PC-9 (cell line): ENCODE data around the gene SF3B5. TPM values are rescaled to one million over a fixed set of nuclear protein-coding genes. Genes with fewer than 3 reads are reported as not detected.

Experiments used
- BruUV-seq: library from RNA; stranded (reverse); fragments of 400-500 nt; replicated peaks from 2 replicates; lab custom pipeline; 2021; lab: Mats Ljungman, UMichigan
- CTCF ChIA-PET: fragments of 300-600 bp; sonication (Branson Sonifier 250); formaldehyde crosslinking; loops from one replicate; lab custom pipeline; 2022; ENCODE audit warnings: antibody characterized with exemption; lab: Charles Lee
- POLR2A ChIA-PET: fragments of 300-600 bp; sonication (Branson Sonifier 250); formaldehyde crosslinking; loops from one replicate; lab custom pipeline; 2022; ENCODE audit warnings: antibody characterized with exemption; ENCODE audit not compliant: unreplicated experiment; lab: Charles Lee
- DNase-seq, 2 experiments: peaks; one replicate each; pipeline versions ENCODE4 v3.0.0 to v3.0.0-alpha.2; 2015 to 2022; ENCODE audit warnings: mixed read lengths in 1 of 2
- H2AFZ ChIP-seq: fragments of 200-600 bp; sonication (generic); 2 replicates; pipeline ENCODE4 v1.8.1; 2017; ENCODE audit warnings: antibody characterized with exemption
- H3F3A ChIP-seq: fragments of 200-600 bp; sonication (generic); 2 replicates; pipeline ENCODE4 v1.8.1; 2017; ENCODE audit warnings: antibody characterized with exemption, mild to moderate bottlenecking, low read depth; ENCODE audit not compliant: insufficient read depth
- H3K27ac ChIP-seq: fragments of 200-600 bp; sonication (generic); 2 replicates; pipeline ENCODE4 v1.6.1; 2016; ENCODE audit warnings: mixed run types
- H3K27me3 ChIP-seq: fragments of 200-600 bp; sonication (generic); 2 replicates; pipeline ENCODE4 v1.6.1; 2016; ENCODE audit warnings: low read depth, mixed run types; ENCODE audit not compliant: insufficient read depth
- H3K36me3 ChIP-seq: fragments of 200-600 bp; sonication (generic); 2 replicates; pipeline ENCODE4 v1.6.1; 2016; ENCODE audit warnings: low read depth, mixed run types
- H3K4me1 ChIP-seq: fragments of 200-600 bp; sonication (generic); replicated peaks from 2 replicates; pipeline ENCODE4 v1.6.1; 2016; ENCODE audit warnings: mixed run types; ENCODE audit not compliant: insufficient read depth
- H3K4me2 ChIP-seq: fragments of 200-600 bp; sonication (generic); 2 replicates; pipeline ENCODE4 v1.6.1; 2017; ENCODE audit warnings: mixed run types
- H3K4me3 ChIP-seq: fragments of 200-600 bp; sonication (generic); 2 replicates; pipeline ENCODE4 v1.6.1; 2016; ENCODE audit warnings: mixed run types
- H3K79me2 ChIP-seq: fragments of 200-600 bp; sonication (generic); 2 replicates; pipeline ENCODE4 v1.6.1; 2017; ENCODE audit warnings: low read depth, mixed run types
- H3K9me2 ChIP-seq: fragments of 200-600 bp; sonication (generic); 2 replicates; pipeline ENCODE4 v1.8.1; 2017; ENCODE audit warnings: mild to moderate bottlenecking; ENCODE audit not compliant: insufficient read depth
- H3K9me3 ChIP-seq: fragments of 200-600 bp; sonication (generic); 2 replicates; pipeline ENCODE4 v1.8.1; 2016; ENCODE audit warnings: low read depth; ENCODE audit not compliant: insufficient read depth
- H4K20me1 ChIP-seq: fragments of 200-600 bp; sonication (generic); 2 replicates; pipeline ENCODE4 v1.8.1; 2017; ENCODE audit not compliant: insufficient read depth
- EZH2 ChIP-seq: fragments of 200-600 bp; sonication (generic); IDR thresholded peaks from 2 replicates; pipeline ENCODE4 v1.8.0; 2017; ENCODE audit warnings: antibody characterized with exemption, low read depth
- intact Hi-C: fragments of 100-400 bp; cut with micrococcal nuclease; formaldehyde crosslinking; loops from one replicate; pipeline ENCODE4 v1.10.0; 2022; ENCODE audit not compliant: unreplicated experiment
- total RNA-seq: library from RNA; stranded (reverse); gene quantifications from 2 replicates; pipeline ENCODE4 v1.2.3, GENCODE V29; 2021
- TF ChIP-seq, protein P1 (sequence below): fragments of 200-600 bp; sonication (generic); conservative IDR thresholded peaks from 2 replicates; pipeline ENCODE4 v1.6.1; 2017; ENCODE audit warnings: mixed run types, antibody characterized with exemption, mild to moderate bottlenecking, moderate library complexity

Gene SF3B5
- total RNA-seq, 1 experiment from 2014 or later = 125 TPM

DNA sequence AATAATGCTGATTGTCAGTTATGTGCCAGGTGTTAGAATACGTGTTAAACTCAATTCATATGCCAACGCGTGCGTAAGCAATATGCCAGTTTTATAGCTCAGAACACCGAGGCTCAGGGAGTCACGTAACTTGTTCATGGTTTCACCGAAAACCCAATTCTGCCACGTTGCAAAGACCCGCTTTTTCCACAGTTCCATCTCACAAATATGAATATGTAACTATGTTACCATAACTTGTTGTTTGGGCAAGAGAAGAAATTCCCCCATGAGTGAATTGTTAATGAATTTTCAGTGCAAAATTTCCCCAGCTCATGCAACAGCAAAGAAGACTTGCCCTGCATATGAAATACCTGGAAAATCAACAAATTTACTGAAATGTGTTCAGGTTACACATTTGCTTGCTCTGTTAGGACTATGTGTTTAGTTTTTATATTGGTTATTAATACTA lies 30.1 kb downstream of the SF3B5 start:
- no peaks in the 10 kb centered on the region for H3K9me3 ChIP-seq
- ChIA-PET CTCF (interaction anchor here (0.6 kb wide), 1 partner anchor 487 kb away, joined by 5 read pairs; no protein-coding TSS in a partner anchor), POLR2A (no interaction called here)
- DNase-seq = no peak
- H3K27ac ChIP-seq = no peak overlapping the region
- H3K9me2 ChIP-seq = no peaks in the 10 kb centered on the region
- H3K79me2 ChIP-seq = no peaks in the 10 kb centered on the region
- H3K36me3 ChIP-seq = no peaks in the 10 kb centered on the region
- no peak for TF ChIP-seq EZH2
- TF ChIP-seq, protein P1, sequence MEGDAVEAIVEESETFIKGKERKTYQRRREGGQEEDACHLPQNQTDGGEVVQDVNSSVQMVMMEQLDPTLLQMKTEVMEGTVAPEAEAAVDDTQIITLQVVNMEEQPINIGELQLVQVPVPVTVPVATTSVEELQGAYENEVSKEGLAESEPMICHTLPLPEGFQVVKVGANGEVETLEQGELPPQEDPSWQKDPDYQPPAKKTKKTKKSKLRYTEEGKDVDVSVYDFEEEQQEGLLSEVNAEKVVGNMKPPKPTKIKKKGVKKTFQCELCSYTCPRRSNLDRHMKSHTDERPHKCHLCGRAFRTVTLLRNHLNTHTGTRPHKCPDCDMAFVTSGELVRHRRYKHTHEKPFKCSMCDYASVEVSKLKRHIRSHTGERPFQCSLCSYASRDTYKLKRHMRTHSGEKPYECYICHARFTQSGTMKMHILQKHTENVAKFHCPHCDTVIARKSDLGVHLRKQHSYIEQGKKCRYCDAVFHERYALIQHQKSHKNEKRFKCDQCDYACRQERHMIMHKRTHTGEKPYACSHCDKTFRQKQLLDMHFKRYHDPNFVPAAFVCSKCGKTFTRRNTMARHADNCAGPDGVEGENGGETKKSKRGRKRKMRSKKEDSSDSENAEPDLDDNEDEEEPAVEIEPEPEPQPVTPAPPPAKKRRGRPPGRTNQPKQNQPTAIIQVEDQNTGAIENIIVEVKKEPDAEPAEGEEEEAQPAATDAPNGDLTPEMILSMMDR = no peak
- peaks cover 6% of the 10 kb centered on the region for H3F3A ChIP-seq
- BruUV-seq = no TSS peak
- H3K4me1 ChIP-seq = 0 out of 2 replicates have a peak, but pooled peaks cover 4% of the 10 kb centered on the region
- no peaks in the 10 kb centered on the region for H4K20me1 ChIP-seq
- H3K4me2 ChIP-seq = no peak overlapping the region
- H2AFZ ChIP-seq = no peak overlapping the region
- H3K27me3 ChIP-seq = peaks cover 11% of the 10 kb centered on the region; the same call in 1 of the 2 replicates
- intact Hi-C loops = no loop called here
- H3K4me3 ChIP-seq = no peak overlapping the region

DNA sequence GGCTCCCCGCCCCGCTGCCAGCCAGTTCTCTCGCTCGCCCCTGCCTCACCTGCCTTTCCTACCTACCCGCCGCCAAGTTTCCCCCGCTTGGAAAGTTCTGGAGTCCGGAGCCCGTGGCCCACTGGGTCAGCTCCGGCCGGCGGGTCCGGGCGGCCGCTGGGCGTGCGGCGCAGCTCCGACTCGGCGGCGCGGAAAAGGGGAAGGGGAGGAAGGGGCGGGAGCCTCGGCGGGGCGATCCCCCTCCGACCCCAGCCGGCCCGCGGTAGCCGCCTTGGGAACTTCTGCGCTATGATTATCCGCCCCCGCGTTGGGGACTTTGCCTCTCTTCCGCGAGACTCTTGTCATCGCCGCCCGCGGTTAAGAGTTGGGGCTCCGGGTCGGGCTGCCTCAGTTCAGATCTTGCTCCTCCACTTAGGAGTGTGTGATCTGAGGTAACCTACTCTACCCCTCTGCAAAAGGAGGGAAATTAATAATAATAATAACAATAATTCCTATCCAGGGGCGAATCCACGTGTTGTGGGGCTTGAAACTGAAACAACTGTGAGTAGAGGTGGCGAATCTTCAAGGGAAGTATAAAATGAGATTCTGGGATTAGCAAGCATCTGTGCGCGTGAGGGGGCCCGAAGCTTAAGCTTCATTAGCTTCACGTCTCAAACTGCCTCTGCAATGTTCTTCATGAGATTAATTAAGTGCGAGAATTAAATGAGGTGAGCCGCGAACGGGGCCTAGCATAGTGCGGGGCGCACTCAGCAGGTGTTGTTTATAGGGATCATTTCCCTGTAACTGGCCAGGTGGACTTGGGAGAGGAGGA lies 30.8 kb downstream of the SF3B5 start:
- Histone ChIP-seq H3K4me1 (0 out of 2 replicates have a peak, but pooled peaks cover 4% of the 10 kb centered on the region), H3K9me2 (no peaks in the 10 kb centered on the region), H3K27ac (no peak overlapping the region), H3F3A (peaks cover 6% of the 10 kb centered on the region), H3K4me2 (peak overlapping the region; percentile 98), H3K79me2 (no peaks in the 10 kb centered on the region), H2AFZ (peak overlapping the region; percentile 98), H3K4me3 (peak overlapping the region; percentile 68), H4K20me1 (no peaks in the 10 kb centered on the region), H3K27me3 (peaks cover 11% of the 10 kb centered on the region; the same call in 1 of the 2 replicates), H3K36me3 (no peaks in the 10 kb centered on the region), H3K9me3 (no peaks in the 10 kb centered on the region)
- no peak for TF ChIP-seq EZH2
- TF ChIP-seq, protein P1 = no peak
- CTCF ChIA-PET = interaction anchor here (0.6 to 0.7 kb wide), 2 partner anchors 145 to 370 kb away, joined by 3 to 5 read pairs; no protein-coding TSS in a partner anchor
- no peak for DNase-seq
- POLR2A ChIA-PET = interaction anchor here (0.6 kb wide), 2 partner anchors 140 to 832 kb away, joined by 4 read pairs; no protein-coding TSS in a partner anchor
- TSS peak; percentile 26 for BruUV-seq
- intact Hi-C loops = loop anchor here (1.0 kb wide), 1 partner anchor 152 kb away; no protein-coding TSS in a partner anchor

DNA sequence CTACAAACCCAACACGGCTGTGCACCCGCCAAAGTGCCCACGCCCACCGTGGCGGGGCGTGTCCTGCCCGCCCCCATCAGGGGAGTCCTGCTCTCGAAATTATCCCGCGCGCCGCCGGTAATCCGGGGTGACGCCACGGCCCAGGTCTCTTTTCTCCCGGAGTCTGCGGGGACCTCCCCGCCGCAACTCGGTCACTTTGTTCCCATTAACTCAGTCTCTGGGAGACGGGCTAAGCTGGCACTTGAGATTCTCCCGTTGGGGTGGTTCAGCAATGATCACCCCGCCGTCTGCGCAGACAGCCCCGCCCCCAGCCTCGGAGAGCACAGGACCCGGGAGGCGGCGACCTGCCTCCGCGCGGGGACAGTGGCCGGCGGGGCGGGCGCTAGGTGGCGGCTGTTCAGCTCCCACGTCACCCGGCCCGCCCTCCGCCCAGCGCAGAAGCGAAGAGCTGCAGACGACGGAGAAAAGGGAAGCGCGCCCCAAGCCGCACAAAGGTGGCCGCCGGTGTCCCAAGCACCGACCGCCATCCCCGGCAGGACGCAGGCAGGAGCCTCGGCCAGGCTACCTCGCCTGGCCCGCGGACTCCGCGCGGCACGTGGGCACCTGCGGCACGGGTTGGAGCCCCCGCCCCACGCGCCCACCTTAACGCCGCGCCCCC lies 31.5 kb downstream of the SF3B5 start:
- H3K36me3 ChIP-seq = no peaks in the 10 kb centered on the region
- H3K27me3 ChIP-seq = peaks cover 11% of the 10 kb centered on the region; the same call in 1 of the 2 replicates
- H3K9me2 ChIP-seq = no peaks in the 10 kb centered on the region
- peak overlapping the region; percentile 98 for H2AFZ ChIP-seq
- POLR2A ChIA-PET = interaction anchor here (0.5 to 0.6 kb wide), 3 partner anchors 139 to 1767 kb away, joined by 4 to 8 read pairs (median 5); no protein-coding TSS in a partner anchor
- CTCF ChIA-PET = interaction anchor here (0.6 to 0.7 kb wide), 2 partner anchors 144 to 370 kb away, joined by 3 to 5 read pairs; no protein-coding TSS in a partner anchor
- peak overlapping the region; percentile 68 for H3K4me3 ChIP-seq
- H3K9me3 ChIP-seq = no peaks in the 10 kb centered on the region
- intact Hi-C loops = loop anchor here (1.0 kb wide), 1 partner anchor 152 kb away; no protein-coding TSS in a partner anchor
- H3K79me2 ChIP-seq = no peaks in the 10 kb centered on the region
- no peaks in the 10 kb centered on the region for H4K20me1 ChIP-seq
- 0 out of 2 replicates have a peak, but pooled peaks cover 4% of the 10 kb centered on the region for H3K4me1 ChIP-seq
- H3K27ac ChIP-seq = no peak overlapping the region
- H3F3A ChIP-seq = peaks cover 6% of the 10 kb centered on the region
- TF ChIP-seq, protein P1 = peak; percentile 36; the same call in 1 of the 2 replicates
- no peak for TF ChIP-seq EZH2
- peak overlapping the region; percentile 98 for H3K4me2 ChIP-seq
- peak; percentile 50 to 81 for DNase-seq
- no TSS peak for BruUV-seq
